HG03457 (cell line): ENCODE measurements around the gene MAP1LC3B2.

Experiments
- ATAC-seq: cut with Tn5 transposase; IDR thresholded peaks from one replicate; pipeline ENCODE4 v1.9.1; 2021; ENCODE audit warnings: moderate number of reproducible peaks; ENCODE audit not compliant: unreplicated experiment

The MAP1LC3B2 gene

DNA sequence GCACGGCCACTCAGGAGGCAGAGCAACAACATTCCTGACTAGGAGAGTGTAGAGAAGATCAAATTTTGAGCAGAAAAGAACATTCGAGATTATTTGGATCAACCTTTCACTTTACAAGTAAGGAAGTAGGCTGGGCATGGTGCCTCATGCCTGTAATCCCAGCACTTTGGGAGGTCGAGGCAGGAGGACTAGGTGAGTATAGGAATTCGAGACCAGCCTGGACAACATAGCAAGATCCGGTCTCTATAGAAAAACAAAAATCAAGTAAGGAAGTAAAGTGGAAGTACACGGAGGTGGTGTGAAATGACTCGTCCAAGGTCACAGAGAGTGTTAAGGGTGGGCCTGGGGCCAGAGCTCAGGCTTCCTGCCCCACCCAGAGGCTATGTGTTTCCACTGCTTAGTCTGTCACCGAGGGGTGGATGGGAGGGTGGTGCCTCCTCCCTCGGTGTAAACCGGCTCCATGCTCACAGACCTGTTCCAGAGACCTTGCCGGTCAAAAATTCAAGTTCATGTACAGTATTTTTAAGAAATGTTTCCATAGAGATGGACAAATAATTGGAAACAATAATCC, 51.9 kb downstream of the MAP1LC3B2 start:
- ATAC-seq: no peak

DNA sequence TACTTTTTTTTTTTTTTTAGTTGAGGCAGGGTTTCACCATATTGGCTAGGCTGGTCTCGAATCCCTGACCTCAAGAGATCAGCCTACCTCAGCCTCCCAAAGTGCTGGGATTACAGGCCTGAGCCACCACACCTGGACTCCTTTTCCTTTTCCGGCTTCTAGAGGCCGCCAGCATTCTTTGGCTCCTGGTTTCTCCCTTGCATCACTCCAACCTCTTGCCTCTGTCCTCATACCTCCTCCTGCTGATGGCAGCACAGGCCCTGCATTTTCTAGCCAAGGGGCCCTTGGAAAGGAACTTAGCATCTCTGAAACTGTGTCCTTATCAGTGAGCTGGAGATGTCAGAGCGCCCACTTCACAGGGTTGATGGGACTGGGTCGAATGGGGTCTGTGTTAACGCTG, 53.3 kb downstream of the MAP1LC3B2 start:
- ATAC-seq: no peak

DNA sequence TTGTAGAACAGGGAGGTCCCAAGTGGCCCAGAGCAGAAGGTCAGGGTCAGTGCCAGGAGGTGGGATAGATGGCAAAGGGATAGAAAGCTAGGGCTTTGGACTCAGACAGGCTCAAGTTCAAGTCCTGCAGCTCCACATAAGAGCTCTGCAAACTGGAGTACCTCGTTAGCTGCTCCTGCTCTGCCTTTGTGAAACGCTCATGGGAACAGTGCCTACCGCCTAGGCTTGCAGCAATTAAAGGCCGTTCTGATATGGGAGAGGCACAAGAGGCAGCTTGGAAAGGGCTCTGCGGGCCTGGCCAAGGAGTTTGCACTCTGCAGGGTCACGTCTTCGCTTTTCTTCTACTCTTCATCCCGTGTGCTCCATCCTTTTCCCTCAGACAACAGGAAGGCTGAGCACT, 54.1 kb downstream of the MAP1LC3B2 start:
- no peak for ATAC-seq

DNA sequence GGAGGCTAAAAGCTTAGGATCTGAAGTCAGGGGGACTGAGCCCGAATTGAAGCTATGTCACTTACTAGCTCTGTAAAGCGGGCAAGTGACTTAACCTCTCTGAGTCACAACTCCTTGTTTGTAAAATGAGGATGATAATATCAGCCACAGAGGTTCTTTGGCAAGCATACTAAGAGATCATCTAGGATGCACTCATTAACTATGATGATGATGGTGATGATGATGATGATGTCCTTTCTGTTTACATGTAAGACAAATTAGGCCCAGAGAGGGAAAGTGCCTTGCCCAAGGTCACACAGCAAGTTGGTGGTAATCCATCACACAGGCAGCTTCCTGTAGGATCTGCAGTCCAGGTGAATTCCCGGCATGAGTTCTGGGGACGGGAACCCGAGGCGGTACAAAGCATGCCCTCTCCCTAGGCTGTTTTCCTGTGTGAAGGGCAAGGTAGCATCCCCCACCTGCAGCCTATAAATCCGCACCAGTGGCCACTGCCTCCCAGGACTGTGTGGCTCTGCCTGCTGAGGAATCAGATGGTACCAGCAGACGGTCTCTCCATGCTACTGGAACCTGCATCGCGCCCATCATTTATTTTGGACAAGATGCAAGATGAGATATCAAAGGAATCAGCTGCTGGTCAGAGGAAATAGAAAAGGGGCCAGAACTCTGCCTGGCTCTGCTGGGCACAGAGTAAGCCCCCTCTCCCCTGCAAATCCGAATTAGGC, 55.2 kb downstream of the MAP1LC3B2 start:
- no peak for ATAC-seq

GRCh38 chr12:116615141-116615861, 56.1 kb downstream of the MAP1LC3B2 start:
- ATAC-seq: no peak

DNA sequence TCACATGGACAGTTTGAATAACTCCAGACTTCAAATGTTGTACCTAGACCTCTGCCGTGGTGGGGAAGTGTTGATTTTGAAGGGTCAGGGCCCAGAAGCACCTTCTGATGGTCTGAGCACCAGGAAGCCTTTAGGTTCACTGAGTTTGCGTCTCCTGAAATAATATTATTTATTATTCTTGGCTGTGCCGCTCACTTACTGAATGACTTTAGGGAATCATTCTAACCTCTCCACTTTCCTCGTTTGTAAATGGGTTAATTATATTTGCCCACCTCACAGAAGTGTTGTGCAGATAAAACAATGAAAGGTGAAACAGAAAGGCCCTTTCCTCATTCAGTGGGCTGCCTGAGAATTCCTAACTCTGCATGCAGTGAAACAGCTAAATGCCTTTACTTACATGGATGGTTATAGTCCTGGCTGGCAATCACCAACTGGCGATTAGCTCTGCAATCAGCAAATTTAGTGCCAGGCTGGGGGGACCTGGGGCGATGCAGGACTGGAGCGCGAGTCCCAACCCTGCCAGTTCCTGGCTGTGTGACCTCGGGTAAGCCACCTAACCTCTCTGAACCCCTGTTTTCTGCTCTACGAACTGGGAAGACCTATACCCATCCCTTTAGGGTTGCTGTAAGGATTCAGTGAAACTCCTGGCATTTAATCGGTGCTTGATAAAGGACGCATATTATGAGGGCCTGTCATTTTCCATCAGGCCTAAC, 57.5 kb downstream of the MAP1LC3B2 start:
- ATAC-seq: no peak

GRCh38 chr12:116619246-116619645, 60.1 kb downstream of the MAP1LC3B2 start:
- ATAC-seq: no peak

- ATAC-seq: no peak
These were observed 60.9 kb downstream of the MAP1LC3B2 start for GRCh38 chr12:116620124-116620491.

GRCh38 chr12:116620492-116621191, 61.5 kb downstream of the MAP1LC3B2 start:
- ATAC-seq: no peak

GRCh38 chr12:116621194-116621593, 62.0 kb downstream of the MAP1LC3B2 start:
- ATAC-seq: no peak

DNA sequence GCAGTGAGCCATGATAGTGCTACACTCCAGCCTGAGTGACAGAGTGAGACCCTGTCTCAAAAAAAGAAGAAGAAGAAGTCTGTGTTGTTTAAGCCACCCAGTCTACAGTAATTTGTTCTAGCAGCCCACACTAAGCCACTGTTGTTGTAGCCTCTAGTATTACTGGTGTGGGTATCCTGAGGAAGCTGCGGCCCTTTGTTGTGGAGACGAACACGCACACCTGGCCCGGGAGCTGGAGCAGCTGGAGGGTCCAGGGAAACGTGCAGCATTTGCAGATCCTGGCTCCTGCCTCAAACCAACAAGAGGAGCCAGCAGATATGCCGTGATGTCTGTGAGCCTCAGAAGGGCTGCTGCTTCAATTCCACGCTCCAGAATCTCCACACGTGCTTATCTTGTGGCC, 65.3 kb downstream of the MAP1LC3B2 start:
- ATAC-seq: no peak

- no peak for ATAC-seq
These were observed 67.0 kb downstream of the MAP1LC3B2 start for GRCh38 chr12:116626153-116626552.
